Measurements from ENCODE around the gene BANK1.

The BANK1 gene

DNA sequence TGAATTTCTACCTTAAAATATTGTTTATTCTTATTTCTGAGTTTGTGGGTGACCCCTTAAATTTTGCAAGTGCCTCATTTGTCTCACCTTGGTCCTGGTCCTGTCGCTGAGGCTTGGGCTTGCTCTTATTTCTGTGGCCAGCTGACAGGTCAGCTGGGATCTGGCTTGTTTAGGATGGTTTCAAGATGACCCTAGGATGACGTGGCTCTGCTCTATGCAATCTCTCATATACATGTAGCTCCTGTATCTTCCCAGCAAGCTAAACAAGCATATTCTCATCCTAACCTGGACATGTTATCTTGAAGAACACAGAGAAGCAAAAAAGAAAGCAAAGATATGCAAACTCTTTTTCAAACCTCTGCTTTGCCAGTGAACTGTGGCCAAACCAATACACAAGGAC is 158.4 kb downstream of the BANK1 start:
- Histone ChIP-seq H3K27me3 (ENCODE audit: control insufficient read depth in 5 of 5, insufficient read depth in 4 of 5, low read length in 5 of 5) (no peaks in the 10 kb centered on the region), H3K9me3 (ENCODE audit: control insufficient read depth in 5 of 5, low read length in 5 of 5) (no peaks in the 10 kb centered on the region), H3K4me1 (ENCODE audit: control insufficient read depth in 5 of 5, insufficient read depth in 5 of 5, low read length in 5 of 5) (peaks cover 0 to 15% (median 0%) of the 10 kb centered on the region in 5 donors), H3K36me3 (ENCODE audit: control insufficient read depth in 5 of 5, insufficient read depth in 5 of 5, low read length in 5 of 5) (no peaks in the 10 kb centered on the region), H3K4me3 (ENCODE audit: low read depth in 1 of 5, low read length in 5 of 5) (no peak overlapping the region), H3K9ac (ENCODE audit: low read length in 5 of 5) (no peak overlapping the region), H3K27ac (ENCODE audit: low read depth, low read length) (no peak overlapping the region)

DNA sequence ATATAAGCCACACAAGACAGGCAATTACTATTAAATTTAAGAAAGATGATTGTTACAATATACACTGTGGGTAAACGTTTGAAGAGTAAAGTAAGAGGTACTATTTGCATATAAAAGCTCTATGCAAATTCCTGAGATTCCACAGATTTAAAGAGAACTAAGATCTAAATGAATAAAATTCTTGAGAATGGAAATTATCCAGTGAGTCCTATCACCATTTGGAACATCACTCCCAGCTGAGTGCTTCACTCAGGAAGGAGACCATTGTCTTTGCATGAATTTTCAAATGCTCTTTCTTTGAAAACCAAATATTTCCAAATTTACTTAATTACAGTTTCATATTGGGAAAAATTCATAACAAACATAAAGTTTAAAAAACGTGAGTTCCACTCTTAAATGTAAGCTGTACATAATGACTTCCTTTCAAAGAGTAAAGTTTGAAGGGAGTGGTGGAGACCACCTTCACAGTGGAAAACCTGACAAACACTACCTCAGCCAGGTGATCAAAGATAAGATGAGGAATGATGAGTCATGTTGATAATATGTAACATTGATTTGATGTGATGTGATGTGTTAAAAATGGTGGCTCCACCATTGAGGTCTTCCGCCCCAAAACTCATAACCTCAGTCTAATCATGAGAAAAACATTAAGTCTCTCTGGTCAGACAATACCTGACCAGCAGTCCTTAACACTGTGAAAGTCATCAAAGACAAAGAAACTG is 159.9 kb downstream of the BANK1 start:
- no peak overlapping the region for H3K9ac ChIP-seq (ENCODE audit: low read length in 5 of 5)
- no peaks in the 10 kb centered on the region for H3K36me3 ChIP-seq (ENCODE audit: control insufficient read depth in 5 of 5, insufficient read depth in 5 of 5, low read length in 5 of 5)
- H3K4me1 ChIP-seq (ENCODE audit: control insufficient read depth in 5 of 5, insufficient read depth in 5 of 5, low read length in 5 of 5): peaks cover 0 to 21% (median 0%) of the 10 kb centered on the region in 5 donors
- H3K27ac ChIP-seq (ENCODE audit: low read depth, low read length): no peak overlapping the region
- no peaks in the 10 kb centered on the region for H3K9me3 ChIP-seq (ENCODE audit: control insufficient read depth in 5 of 5, low read length in 5 of 5)
- no peak overlapping the region for H3K4me3 ChIP-seq (ENCODE audit: low read depth in 1 of 5, low read length in 5 of 5)
- no peaks in the 10 kb centered on the region for H3K27me3 ChIP-seq (ENCODE audit: control insufficient read depth in 5 of 5, insufficient read depth in 4 of 5, low read length in 5 of 5)

DNA sequence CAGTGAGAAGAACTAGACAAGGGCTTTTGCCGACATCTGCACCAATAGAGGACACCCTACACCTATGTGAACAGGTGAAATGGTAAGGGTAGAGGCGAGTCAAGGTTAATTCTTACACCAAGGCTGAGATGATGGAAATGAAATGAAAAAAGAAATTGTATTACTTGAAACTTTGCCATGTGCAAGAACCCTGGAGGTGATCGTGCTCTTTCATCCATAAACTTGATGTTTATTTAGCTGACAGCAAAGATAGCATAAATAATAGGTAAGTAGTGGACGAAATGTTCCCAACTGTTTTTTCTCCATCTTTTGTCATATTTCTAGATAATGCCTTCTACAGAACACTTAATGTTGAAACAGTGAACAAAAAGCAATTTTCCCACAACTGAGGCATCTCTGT is 162.5 kb downstream of the BANK1 start:
- no peak overlapping the region for H3K9ac ChIP-seq (ENCODE audit: low read length in 5 of 5)
- no peak overlapping the region for H3K27ac ChIP-seq (ENCODE audit: low read depth, low read length)
- H3K4me1 ChIP-seq (ENCODE audit: control insufficient read depth in 5 of 5, insufficient read depth in 5 of 5, low read length in 5 of 5): peaks cover 0 to 21% (median 0%) of the 10 kb centered on the region in 5 donors
- H3K27me3 ChIP-seq (ENCODE audit: control insufficient read depth in 5 of 5, insufficient read depth in 4 of 5, low read length in 5 of 5): no peaks in the 10 kb centered on the region
- H3K4me3 ChIP-seq (ENCODE audit: low read depth in 1 of 5, low read length in 5 of 5): peak overlapping the region in 1 of 5 donors; percentile 13
- no peaks in the 10 kb centered on the region for H3K9me3 ChIP-seq (ENCODE audit: control insufficient read depth in 5 of 5, low read length in 5 of 5)
- H3K36me3 ChIP-seq (ENCODE audit: control insufficient read depth in 5 of 5, insufficient read depth in 5 of 5, low read length in 5 of 5): no peaks in the 10 kb centered on the region

DNA sequence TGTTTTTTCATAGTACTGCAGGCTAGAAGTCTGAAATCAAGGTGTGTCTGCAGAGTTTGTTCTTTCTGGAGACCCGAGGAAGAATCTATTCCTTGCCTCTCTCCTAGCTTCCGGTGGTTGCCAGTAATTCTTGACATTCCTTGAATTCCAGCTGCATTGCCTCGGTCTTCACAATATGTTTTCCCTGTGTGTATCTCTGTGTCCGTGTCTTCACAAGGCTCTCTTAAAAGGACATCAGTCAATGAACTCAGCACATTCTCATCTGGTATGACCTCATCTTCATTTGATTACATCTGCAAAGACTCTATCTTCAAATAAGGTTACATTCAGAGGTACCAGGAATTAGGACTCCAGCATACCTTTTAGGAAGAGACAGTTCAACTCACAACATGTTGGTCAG is 163.4 kb downstream of the BANK1 start:
- peaks cover 0 to 21% (median 0%) of the 10 kb centered on the region in 5 donors for H3K4me1 ChIP-seq (ENCODE audit: control insufficient read depth in 5 of 5, insufficient read depth in 5 of 5, low read length in 5 of 5)
- H3K27me3 ChIP-seq (ENCODE audit: control insufficient read depth in 5 of 5, insufficient read depth in 4 of 5, low read length in 5 of 5): no peaks in the 10 kb centered on the region
- H3K4me3 ChIP-seq (ENCODE audit: low read depth in 1 of 5, low read length in 5 of 5): peak overlapping the region in 1 of 5 donors; percentile 10
- H3K9ac ChIP-seq (ENCODE audit: low read length in 5 of 5): no peak overlapping the region
- no peaks in the 10 kb centered on the region for H3K9me3 ChIP-seq (ENCODE audit: control insufficient read depth in 5 of 5, low read length in 5 of 5)
- no peak overlapping the region for H3K27ac ChIP-seq (ENCODE audit: low read depth, low read length)
- H3K36me3 ChIP-seq (ENCODE audit: control insufficient read depth in 5 of 5, insufficient read depth in 5 of 5, low read length in 5 of 5): no peaks in the 10 kb centered on the region

DNA sequence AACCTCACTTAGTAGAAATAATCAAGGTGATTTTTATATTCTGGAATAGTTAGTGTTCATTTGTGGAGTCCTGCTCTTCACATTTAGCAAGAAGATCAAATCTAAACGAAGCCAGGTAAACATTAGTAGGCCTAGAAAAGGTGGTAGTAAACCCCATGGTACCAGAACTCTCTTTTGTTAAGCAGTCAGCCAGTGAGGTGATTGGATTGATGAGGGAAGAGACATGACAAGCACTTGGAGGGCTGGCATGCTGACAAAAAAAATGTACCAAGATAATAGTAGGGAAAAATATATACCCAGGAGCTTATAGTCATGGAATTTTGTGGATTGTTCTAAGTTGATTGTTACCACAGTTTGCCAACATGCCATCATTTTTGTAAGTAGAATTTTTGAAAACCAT is 163.8 kb downstream of the BANK1 start:
- no peaks in the 10 kb centered on the region for H3K9me3 ChIP-seq (ENCODE audit: control insufficient read depth in 5 of 5, low read length in 5 of 5)
- no peak overlapping the region for H3K4me3 ChIP-seq (ENCODE audit: low read depth in 1 of 5, low read length in 5 of 5)
- no peaks in the 10 kb centered on the region for H3K36me3 ChIP-seq (ENCODE audit: control insufficient read depth in 5 of 5, insufficient read depth in 5 of 5, low read length in 5 of 5)
- no peaks in the 10 kb centered on the region for H3K27me3 ChIP-seq (ENCODE audit: control insufficient read depth in 5 of 5, insufficient read depth in 4 of 5, low read length in 5 of 5)
- no peak overlapping the region for H3K27ac ChIP-seq (ENCODE audit: low read depth, low read length)
- H3K9ac ChIP-seq (ENCODE audit: low read length in 5 of 5): no peak overlapping the region
- peaks cover 0 to 21% (median 0%) of the 10 kb centered on the region in 5 donors for H3K4me1 ChIP-seq (ENCODE audit: control insufficient read depth in 5 of 5, insufficient read depth in 5 of 5, low read length in 5 of 5)

DNA sequence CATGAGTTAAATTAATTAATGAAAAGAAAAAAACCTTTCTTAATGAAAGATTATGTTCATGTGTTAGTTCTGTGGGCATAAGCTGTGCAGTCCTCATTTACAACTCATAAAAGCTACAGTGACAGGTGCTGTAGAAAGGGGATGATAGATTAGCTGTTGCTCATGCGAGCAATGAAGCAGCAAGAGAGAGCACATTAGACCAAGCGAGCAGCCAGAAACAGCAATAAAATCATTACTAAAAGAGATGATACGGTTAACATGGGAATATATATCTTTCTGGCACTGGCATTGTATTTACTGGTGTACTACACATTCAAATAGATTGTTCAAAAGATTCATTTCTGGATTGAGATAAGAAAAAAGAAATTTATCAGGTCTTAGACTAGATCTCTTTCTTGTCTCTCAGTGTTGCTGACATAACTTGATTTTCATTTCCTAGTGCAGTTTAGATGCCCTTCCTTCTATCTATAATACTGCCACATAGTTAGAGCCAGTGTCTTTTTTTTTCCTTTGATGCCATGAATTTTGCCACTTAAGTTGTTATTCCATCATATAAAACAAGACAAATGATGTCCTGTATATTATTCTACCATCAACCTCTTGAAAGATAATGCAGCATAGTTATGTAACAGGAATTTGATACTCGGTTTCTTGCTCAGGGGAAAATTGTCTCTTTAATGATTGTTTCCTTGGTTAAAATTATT is 164.6 kb downstream of the BANK1 start:
- Histone ChIP-seq H3K9me3 (ENCODE audit: control insufficient read depth in 5 of 5, low read length in 5 of 5) (no peaks in the 10 kb centered on the region), H3K36me3 (ENCODE audit: control insufficient read depth in 5 of 5, insufficient read depth in 5 of 5, low read length in 5 of 5) (no peaks in the 10 kb centered on the region), H3K27me3 (ENCODE audit: control insufficient read depth in 5 of 5, insufficient read depth in 4 of 5, low read length in 5 of 5) (no peaks in the 10 kb centered on the region), H3K4me1 (ENCODE audit: control insufficient read depth in 5 of 5, insufficient read depth in 5 of 5, low read length in 5 of 5) (peaks cover 0 to 21% (median 0%) of the 10 kb centered on the region in 5 donors), H3K9ac (ENCODE audit: low read length in 5 of 5) (no peak overlapping the region), H3K4me3 (ENCODE audit: low read depth in 1 of 5, low read length in 5 of 5) (no peak overlapping the region), H3K27ac (ENCODE audit: low read depth, low read length) (no peak overlapping the region)

DNA sequence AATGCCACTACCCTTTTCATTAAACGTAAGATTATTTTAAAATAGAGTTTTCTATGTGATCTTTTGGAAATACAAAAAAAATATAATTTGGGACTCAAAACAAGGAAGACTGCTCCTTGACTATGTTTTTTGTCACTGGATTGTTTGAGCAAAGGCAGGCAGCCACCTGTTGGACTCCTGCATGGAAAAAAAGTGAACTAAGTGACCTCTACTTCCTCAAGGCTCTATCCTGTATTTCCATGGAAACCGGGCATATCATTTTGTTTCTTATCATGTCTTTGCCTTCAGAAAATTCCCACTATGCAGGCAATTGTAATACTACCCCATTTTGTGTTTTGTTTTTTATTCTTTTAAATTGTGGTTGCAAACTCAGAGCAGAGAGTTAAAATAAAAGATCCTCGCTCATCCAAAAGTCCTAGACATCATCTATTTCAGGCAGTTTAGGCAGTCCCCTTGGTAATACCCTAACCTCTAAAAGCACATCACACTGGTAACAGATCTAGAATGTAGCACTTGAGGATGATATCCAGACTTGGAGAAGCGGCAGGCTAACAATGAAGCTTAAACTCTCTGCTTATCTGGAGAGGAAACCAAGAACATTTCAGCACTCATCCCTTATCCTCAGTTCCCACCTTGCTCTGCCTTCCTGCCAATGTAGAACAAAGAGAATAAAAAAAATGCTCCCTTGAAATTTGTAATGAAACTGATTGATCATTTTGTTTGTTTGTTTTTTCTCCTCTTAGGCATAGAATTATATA is 165.7 kb downstream of the BANK1 start:
- Histone ChIP-seq H3K27me3 (ENCODE audit: control insufficient read depth in 5 of 5, insufficient read depth in 4 of 5, low read length in 5 of 5) (no peaks in the 10 kb centered on the region), H3K4me1 (ENCODE audit: control insufficient read depth in 5 of 5, insufficient read depth in 5 of 5, low read length in 5 of 5) (peaks cover 0 to 25% (median 0%) of the 10 kb centered on the region in 5 donors), H3K27ac (ENCODE audit: low read depth, low read length) (no peak overlapping the region), H3K4me3 (ENCODE audit: low read depth in 1 of 5, low read length in 5 of 5) (no peak overlapping the region), H3K9me3 (ENCODE audit: control insufficient read depth in 5 of 5, low read length in 5 of 5) (no peaks in the 10 kb centered on the region), H3K36me3 (ENCODE audit: control insufficient read depth in 5 of 5, insufficient read depth in 5 of 5, low read length in 5 of 5) (no peaks in the 10 kb centered on the region), H3K9ac (ENCODE audit: low read length in 5 of 5) (no peak overlapping the region)

DNA sequence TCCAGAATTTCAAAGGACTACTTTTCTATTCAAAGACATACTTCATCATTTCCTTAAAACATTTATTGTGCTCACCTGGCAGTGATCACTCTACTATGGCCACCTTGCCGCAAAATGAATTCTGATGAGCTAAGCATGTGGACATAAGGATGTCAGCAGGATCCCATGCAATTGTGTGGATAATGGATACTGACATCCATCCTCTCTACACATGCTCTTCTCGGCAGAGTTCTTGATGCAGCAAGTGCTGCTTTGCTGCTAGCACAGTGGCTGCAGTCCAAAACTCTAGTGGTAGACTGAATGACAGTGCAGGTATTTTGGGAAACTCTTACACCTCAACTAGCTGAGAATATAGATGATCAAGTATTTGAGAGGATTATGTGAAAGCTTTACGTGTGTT is 168.0 kb downstream of the BANK1 start:
- H3K27me3 ChIP-seq (ENCODE audit: control insufficient read depth in 5 of 5, insufficient read depth in 4 of 5, low read length in 5 of 5): no peaks in the 10 kb centered on the region
- H3K4me1 ChIP-seq (ENCODE audit: control insufficient read depth in 5 of 5, insufficient read depth in 5 of 5, low read length in 5 of 5): peaks cover 0 to 14% (median 0%) of the 10 kb centered on the region in 5 donors
- H3K9ac ChIP-seq (ENCODE audit: low read length in 5 of 5): no peak overlapping the region
- H3K4me3 ChIP-seq (ENCODE audit: low read depth in 1 of 5, low read length in 5 of 5): no peak overlapping the region
- no peak overlapping the region for H3K27ac ChIP-seq (ENCODE audit: low read depth, low read length)
- no peaks in the 10 kb centered on the region for H3K9me3 ChIP-seq (ENCODE audit: control insufficient read depth in 5 of 5, low read length in 5 of 5)
- H3K36me3 ChIP-seq (ENCODE audit: control insufficient read depth in 5 of 5, insufficient read depth in 5 of 5, low read length in 5 of 5): no peaks in the 10 kb centered on the region

DNA sequence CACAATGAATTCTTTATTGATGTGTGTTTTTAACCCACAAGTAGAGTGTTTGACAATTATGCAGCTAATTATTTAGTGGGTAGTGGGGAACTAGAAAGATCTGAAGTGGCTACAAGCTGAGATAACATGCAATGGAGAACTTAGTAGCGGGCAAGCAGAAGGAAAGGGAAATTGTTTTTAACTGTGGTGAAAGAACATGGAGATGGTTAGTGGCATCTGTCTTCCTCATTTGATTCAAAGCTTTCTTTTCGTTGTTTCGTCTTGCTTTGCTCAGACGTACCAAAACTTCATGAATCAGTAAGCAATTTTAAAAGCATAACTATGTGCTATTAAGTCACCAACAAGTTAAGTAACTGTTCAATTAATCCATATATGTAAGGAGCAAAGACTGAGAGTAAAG is 169.9 kb downstream of the BANK1 start:
- Histone ChIP-seq H3K27ac (ENCODE audit: low read depth, low read length) (no peak overlapping the region), H3K36me3 (ENCODE audit: control insufficient read depth in 5 of 5, insufficient read depth in 5 of 5, low read length in 5 of 5) (no peaks in the 10 kb centered on the region), H3K27me3 (ENCODE audit: control insufficient read depth in 5 of 5, insufficient read depth in 4 of 5, low read length in 5 of 5) (no peaks in the 10 kb centered on the region), H3K4me3 (ENCODE audit: low read depth in 1 of 5, low read length in 5 of 5) (no peak overlapping the region), H3K9ac (ENCODE audit: low read length in 5 of 5) (no peak overlapping the region), H3K4me1 (ENCODE audit: control insufficient read depth in 5 of 5, insufficient read depth in 5 of 5, low read length in 5 of 5) (peaks cover 0 to 3% (median 0%) of the 10 kb centered on the region in 5 donors), H3K9me3 (ENCODE audit: control insufficient read depth in 5 of 5, low read length in 5 of 5) (no peaks in the 10 kb centered on the region)

DNA sequence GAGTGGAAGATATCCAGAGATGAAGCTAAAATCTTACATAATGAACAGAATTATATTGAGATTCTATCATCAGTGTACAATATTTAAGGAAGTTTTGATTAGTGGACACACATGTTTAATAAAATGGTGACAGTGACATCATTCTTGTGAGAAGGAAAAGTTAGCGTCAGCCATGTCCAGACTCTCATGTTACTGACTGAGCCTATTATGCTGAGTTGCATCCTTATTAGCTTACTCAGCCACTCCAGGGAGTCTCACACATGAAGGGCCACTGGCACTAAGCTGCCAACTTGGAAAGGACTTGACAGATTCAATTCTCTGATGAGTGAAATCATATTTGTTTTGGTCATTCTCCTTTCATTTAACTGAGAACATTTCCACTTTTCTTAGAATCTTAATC is 170.6 kb downstream of the BANK1 start:
- no peaks in the 10 kb centered on the region for H3K36me3 ChIP-seq (ENCODE audit: control insufficient read depth in 5 of 5, insufficient read depth in 5 of 5, low read length in 5 of 5)
- H3K4me1 ChIP-seq (ENCODE audit: control insufficient read depth in 5 of 5, insufficient read depth in 5 of 5, low read length in 5 of 5): peaks cover 0 to 3% (median 0%) of the 10 kb centered on the region in 5 donors
- H3K27ac ChIP-seq (ENCODE audit: low read depth, low read length): no peak overlapping the region
- H3K9ac ChIP-seq (ENCODE audit: low read length in 5 of 5): no peak overlapping the region
- no peaks in the 10 kb centered on the region for H3K27me3 ChIP-seq (ENCODE audit: control insufficient read depth in 5 of 5, insufficient read depth in 4 of 5, low read length in 5 of 5)
- H3K9me3 ChIP-seq (ENCODE audit: control insufficient read depth in 5 of 5, low read length in 5 of 5): no peaks in the 10 kb centered on the region
- H3K4me3 ChIP-seq (ENCODE audit: low read depth in 1 of 5, low read length in 5 of 5): no peak overlapping the region

All from subcutaneous abdominal adipose tissue (tissue), 5 donors.